ENCODE data around the gene ERCC8. TPM values are rescaled to one million over a fixed set of nuclear protein-coding genes. Genes with fewer than 3 reads are reported as not detected.

The ERCC8 gene
- total RNA-seq, 1 experiment from 2014 or later = 15.1 TPM

GRCh38 chr5:60846298-60846697 lies 98.6 kb downstream of the ERCC8 start:
- no peak for TF ChIP-seq ZBTB33 (IDR thresholded peaks at IDR 0.05; ENCODE audit: extremely low read depth, insufficient replicate concordance, low read length)
- no peak for TF ChIP-seq EZH2 (IDR thresholded peaks at IDR 0.05)
- no peak for TF ChIP-seq POLR2AphosphoS5 (IDR thresholded peaks at IDR 0.05; ENCODE audit: low read depth, low read length)
- H4K20me1 ChIP-seq (ENCODE audit: insufficient read depth) = no peaks in the 10 kb centered on the region
- H3K27me3 ChIP-seq (ENCODE audit: insufficient read depth, low read length) = no peaks in the 10 kb centered on the region
- H3K4me2 ChIP-seq (ENCODE audit: low read length) = no peak overlapping the region
- H3K27ac ChIP-seq (ENCODE audit: low read depth, low read length) = no peak overlapping the region
- no peak overlapping the region for H2AFZ ChIP-seq (ENCODE audit: low read depth, low read length, poor library complexity, severe bottlenecking)
- peaks cover 20% of the 10 kb centered on the region; the same call in 1 of the 2 replicates for H3K79me2 ChIP-seq (ENCODE audit: insufficient read depth, low read length)
- BruUV-seq (replicated peaks) = no TSS peak
- intact Hi-C loops (cut with micrococcal nuclease) = no loop called here
- DNase-seq (ENCODE audit: low read depth, low spot score) (no peak), ATAC-seq (no peak)
- H3K36me3 ChIP-seq (ENCODE audit: control insufficient read depth in 1 of 2, insufficient read depth in 2 of 2, low read length in 2 of 2) = no peaks in the 10 kb centered on the region
- no peaks in the 10 kb centered on the region for H3K9me3 ChIP-seq (ENCODE audit: control insufficient read depth in 1 of 2, insufficient read depth in 1 of 2, low read depth in 1 of 2, low read length in 2 of 2)
- ChIA-PET POLR2A (no interaction called here), CTCF (no interaction called here), RAD21 (ENCODE audit: low non-redundant PET in 1 of 2, low total read pairs in 2 of 2, uncharacterized antibody in 2 of 2, unreplicated experiment in 2 of 2) (no interaction called here)
- H3K9ac ChIP-seq (ENCODE audit: low read length) = no peak overlapping the region
- peaks cover 0 to 12% of the 10 kb centered on the region in 2 experiments; a peak in 3 of 4 replicates for H3K4me1 ChIP-seq (ENCODE audit: control insufficient read depth in 1 of 2, insufficient read depth in 2 of 2, low read length in 2 of 2)
- no peak overlapping the region for H3K4me3 ChIP-seq (replicated peaks in 1 of 2; ENCODE audit: low read depth in 1 of 2, low read length in 2 of 2)
- no peaks in the 10 kb centered on the region for H3K9me2 ChIP-seq (ENCODE audit: insufficient read depth)

GRCh38 chr5:60843936-60844905 lies 100.6 kb downstream of the ERCC8 start, which contains the start of gene ELOVL7:
ELOVL7 (minus strand) TSS chr5:60844269; CDS start chr5:60787397, 56,872 bp downstream.
- no peaks in the 10 kb centered on the region for H4K20me1 ChIP-seq (ENCODE audit: insufficient read depth)
- peak within 1 kb of the TSS; percentile 59; the same call in 1 of the 2 replicates for H3K27ac ChIP-seq (ENCODE audit: low read depth, low read length)
- POLR2A ChIA-PET = interaction anchor here (0.9 to 1.6 kb wide), 4 partner anchors 9 to 144 kb away, joined by 3 to 12 read pairs (median 3); partner anchors contain the start of gene DEPDC1B
- intact Hi-C loops (cut with micrococcal nuclease) = loop anchor here (5.0 kb wide), 2 partner anchors 62 to 142 kb away; partner anchors contain the start of gene DEPDC1B
- H3K4me1 ChIP-seq (ENCODE audit: control insufficient read depth in 1 of 2, insufficient read depth in 2 of 2, low read length in 2 of 2) = peaks cover 0 to 12% of the 10 kb centered on the region in 2 experiments; a peak in 3 of 4 replicates
- RAD21 ChIA-PET (ENCODE audit: low non-redundant PET in 1 of 2, low total read pairs in 2 of 2, uncharacterized antibody in 2 of 2, unreplicated experiment in 2 of 2) = no interaction called here
- no peaks in the 10 kb centered on the region for H3K27me3 ChIP-seq (ENCODE audit: insufficient read depth, low read length)
- H2AFZ ChIP-seq (ENCODE audit: low read depth, low read length, poor library complexity, severe bottlenecking) = peak within 1 kb of the TSS; percentile 72
- peak; percentile 98 for ATAC-seq
- no TSS peak for BruUV-seq (replicated peaks)
- H3K4me3 ChIP-seq (replicated peaks in 1 of 2; ENCODE audit: low read depth in 1 of 2, low read length in 2 of 2) = peak within 1 kb of the TSS; percentile 74 to 84
- CTCF ChIA-PET = interaction anchor here (1.4 kb wide), 1 partner anchor 155 kb away, joined by 4 read pairs; no protein-coding TSS in a partner anchor
- peaks cover 28% of the 10 kb centered on the region; the same call in 1 of the 2 replicates for H3K79me2 ChIP-seq (ENCODE audit: insufficient read depth, low read length)
- peak within 1 kb of the TSS; percentile 80 for H3K9ac ChIP-seq (ENCODE audit: low read length)
- peak; percentile 66 for DNase-seq (ENCODE audit: low read depth, low spot score)
- H3K9me2 ChIP-seq (ENCODE audit: insufficient read depth) = no peaks in the 10 kb centered on the region
- H3K9me3 ChIP-seq (ENCODE audit: control insufficient read depth in 1 of 2, insufficient read depth in 1 of 2, low read depth in 1 of 2, low read length in 2 of 2) = no peaks in the 10 kb centered on the region
- H3K4me2 ChIP-seq (ENCODE audit: low read length) = peak within 1 kb of the TSS; percentile 93
- no peaks in the 10 kb centered on the region for H3K36me3 ChIP-seq (ENCODE audit: control insufficient read depth in 1 of 2, insufficient read depth in 2 of 2, low read length in 2 of 2)
- TF ChIP-seq ZNF274 (IDR thresholded peaks at IDR 0.05; ENCODE audit: low read depth, low read length) (no peak), FOSL1 (IDR thresholded peaks at IDR 0.05; ENCODE audit: low read depth) (0 out of 2 replicates have a peak, but pooled peaks have one; percentile 41), CTCF (IDR thresholded peaks at IDR 0.05 in 2 of 3, conservative IDR thresholded peaks at IDR 0.05 in 1 of 3; ENCODE audit: borderline replicate concordance in 1 of 3, insufficient read depth in 1 of 3, low read depth in 2 of 3, low read length in 2 of 3) (peak; percentile 12 to 45 (median 25); a peak in 3 of 6 replicates), POLR2A (IDR thresholded peaks at IDR 0.05; ENCODE audit: borderline replicate concordance, extremely low read depth, insufficient read depth, insufficient read length) (peak; percentile 86), ZBTB33 (IDR thresholded peaks at IDR 0.05; ENCODE audit: extremely low read depth, insufficient replicate concordance, low read length) (no peak), MAX (IDR thresholded peaks at IDR 0.05) (peak; percentile 63), ELF1 (IDR thresholded peaks at IDR 0.05; ENCODE audit: borderline replicate concordance, low read depth) (no peak), ZFX (IDR thresholded peaks at IDR 0.05) (peak; percentile 78)
